Endothelial cell of umbilical vein (primary cell): ENCODE data around the gene CTTNBP2. TPM values are rescaled to one million over a fixed set of nuclear protein-coding genes. Genes with fewer than 3 reads are reported as not detected.

Source experiments
- BruUV-seq: library from RNA; stranded (reverse); fragments of 400-500 nt; replicated peaks from 2 replicates; lab custom pipeline; 2021; lab: Mats Ljungman, UMichigan
- CTCF ChIA-PET: fragments of 300-600, 350-600 bp; sonication (Branson Sonifier 250); formaldehyde crosslinking; loops from one replicate; lab custom pipeline; 2021; ENCODE audit warnings: antibody characterized with exemption, inconsistent platforms; lab: Charles Lee
- POLR2A ChIA-PET: fragments of 300-600, 350-600 bp; sonication (Branson Sonifier 250); formaldehyde crosslinking; loops from one replicate; lab custom pipeline; 2021; ENCODE audit warnings: antibody characterized with exemption, inconsistent platforms; lab: Charles Lee
- DNase-seq: peaks from one replicate; pipeline ENCODE4 v3.0.0-alpha.2; 2011; ENCODE audit warnings: low read depth, low spot score
- FAIRE-seq: peaks from 2 replicates; lab custom pipeline; 2011; peaks lifted over from hg19 to GRCh38; lab: Jason Lieb, UNC
- H2AFZ ChIP-seq: 2 replicates; pipeline ENCODE4 v1.6.0; 2012; ENCODE audit warnings: low read depth, low read length, control low read depth, inconsistent platforms
- H3K27ac ChIP-seq: 2 replicates; pipeline ENCODE4 v1.5.1; 2011; ENCODE audit warnings: low read depth, mild to moderate bottlenecking, control low read depth, low read length, moderate library complexity; ENCODE audit not compliant: insufficient read depth
- H3K27me3 ChIP-seq, 2 experiments: 2 replicates each; pipeline versions ENCODE4 v1.6.0 to v1.6.1; 2011; ENCODE audit warnings: low read length in 2 of 2, mixed read lengths in 1 of 2; ENCODE audit not compliant: control insufficient read depth in 2 of 2, insufficient read depth in 2 of 2
- H3K36me3 ChIP-seq, 2 experiments: 2 replicates in 1 of 2; 3 replicates in 1 of 2; pipeline ENCODE4 v1.5.1; 2011; ENCODE audit warnings: low read length in 2 of 2, mild to moderate bottlenecking in 1 of 2, moderate library complexity in 1 of 2; ENCODE audit not compliant: control insufficient read depth in 2 of 2, insufficient read depth in 2 of 2; ENCODE audit errors: extremely low read depth in 1 of 2
- H3K4me1 ChIP-seq: 3 replicates; pipeline ENCODE4 v1.5.1; 2011; ENCODE audit warnings: mild to moderate bottlenecking, low read length; ENCODE audit not compliant: control insufficient read depth, insufficient read depth; ENCODE audit errors: extremely low read depth
- H3K4me2 ChIP-seq: 2 replicates; pipeline ENCODE4 v1.6.1; 2011; ENCODE audit warnings: low read length, control low read depth, mixed read lengths; ENCODE audit not compliant: insufficient read depth
- H3K4me3 ChIP-seq, 3 experiments: fragments of 200-600 bp in 1 of 3; sonication (generic), shearing (Covaris generic) in 1 of 3; replicated peaks in 1 of 3; 2 replicates each; pipeline ENCODE4 v1.5.1; 2011 to 2016; ENCODE audit warnings: control low read depth in 3 of 3, low read length in 3 of 3, mild to moderate bottlenecking in 2 of 3, inconsistent platforms in 1 of 3, low read depth in 1 of 3, moderate library complexity in 1 of 3; ENCODE audit not compliant: insufficient read depth in 1 of 3
- H3K79me2 ChIP-seq: 2 replicates; pipeline ENCODE4 v1.6.0; 2012; ENCODE audit warnings: low read length, inconsistent platforms; ENCODE audit not compliant: control insufficient read depth, insufficient read depth
- H3K9ac ChIP-seq: replicated peaks from 2 replicates; pipeline ENCODE3; 2011; ENCODE audit warnings: low read length, control low read depth; ENCODE audit not compliant: insufficient read depth; ENCODE audit errors: extremely low read depth
- H3K9me1 ChIP-seq: replicated peaks from 3 replicates; pipeline ENCODE4 v1.6.0; 2011; ENCODE audit warnings: mild to moderate bottlenecking, low read length; ENCODE audit not compliant: control insufficient read depth, insufficient read depth; ENCODE audit errors: extremely low read depth
- H3K9me3 ChIP-seq: replicated peaks from 2 replicates; pipeline ENCODE4 v1.5.1; 2012; ENCODE audit warnings: low read length, inconsistent platforms; ENCODE audit not compliant: control insufficient read depth, insufficient read depth
- H4K20me1 ChIP-seq: replicated peaks from 2 replicates; pipeline ENCODE3; 2011; ENCODE audit warnings: mild to moderate bottlenecking, low read length; ENCODE audit not compliant: control insufficient read depth, insufficient read depth; ENCODE audit errors: extremely low read depth
- CTCF ChIP-seq, 2 donors: IDR thresholded peaks; 1 replicate in 1 of 2; 2 replicates in 1 of 2; pipeline ENCODE4 v1.5.1; 2011; ENCODE audit warnings: low read length in 2 of 2, mild to moderate bottlenecking in 2 of 2, moderate library complexity in 2 of 2, control low read depth in 1 of 2, inconsistent platforms in 1 of 2, low read depth in 1 of 2; ENCODE audit not compliant: insufficient read depth in 1 of 2; ENCODE audit errors: extremely low read depth in 1 of 2
- EZH2 ChIP-seq: IDR thresholded peaks from 2 replicates; pipeline ENCODE4 v1.6.1; 2012; ENCODE audit warnings: borderline replicate concordance, low read depth, mild to moderate bottlenecking, moderate library complexity, low read length, inconsistent platforms; ENCODE audit not compliant: severe bottlenecking
- FOS ChIP-seq: IDR thresholded peaks from 2 replicates; pipeline ENCODE4 v1.6.1; 2011; ENCODE audit warnings: mild to moderate bottlenecking, low read length, moderate library complexity, borderline replicate concordance; ENCODE audit not compliant: insufficient read depth
- GATA2 ChIP-seq: IDR thresholded peaks from 2 replicates; pipeline ENCODE4 v1.7.0; 2011; ENCODE audit warnings: low read depth, mild to moderate bottlenecking, moderate library complexity, mixed read lengths, low read length; ENCODE audit not compliant: insufficient read length, insufficient read depth
- JUN ChIP-seq: IDR thresholded peaks from 2 replicates; pipeline ENCODE4 v1.6.1; 2011; ENCODE audit warnings: borderline replicate concordance, low read depth; ENCODE audit not compliant: insufficient read length, insufficient read depth
- MYC ChIP-seq: IDR thresholded peaks from one replicate; pipeline ENCODE4 v1.6.1; 2011; ENCODE audit warnings: mild to moderate bottlenecking, low read depth, low read length
- POLR2A ChIP-seq: IDR thresholded peaks from 2 replicates; pipeline ENCODE4 v1.6.1; 2012; ENCODE audit warnings: low read depth, mild to moderate bottlenecking, control low read depth, low read length
- POLR2AphosphoS5 ChIP-seq: IDR thresholded peaks from 2 replicates; pipeline ENCODE4 v1.6.1; 2012; ENCODE audit warnings: low read depth, mild to moderate bottlenecking, control low read depth, low read length, moderate library complexity; ENCODE audit not compliant: insufficient read depth
- dilution Hi-C: fragments of 300-500 bp; cut with MboI; formaldehyde crosslinking; loops from one replicate; pipeline ENCODE4 v1.15.0; 2019; ENCODE audit warnings: low sequenced_read_pairs; ENCODE audit not compliant: extremely low pct_ligation_motif_present
- intact Hi-C: fragments of 100-400 bp; cut with micrococcal nuclease; formaldehyde crosslinking; loops from one replicate; pipeline ENCODE4 v1.10.0; 2022
- polyA plus RNA-seq, 4 experiments: library from polyadenylated mRNA; depleted of rRNA in 3 of 4; stranded (reverse) in 3 of 4; unstranded in 1 of 4; fragments of >200 nt; gene quantifications; 2 replicates each; pipeline versions ENCODE4 v1.2.1 to v1.2.3, GENCODE V29; 2011 to 2012; ENCODE audit warnings: missing spikeins in 1 of 4
- total RNA-seq: library from RNA; stranded (reverse); gene quantifications from 2 replicates; pipeline ENCODE4 v1.2.3, GENCODE V29; 2021
- TF ChIP-seq, protein P1 (sequence below): IDR thresholded peaks from 2 replicates; pipeline ENCODE4 v1.6.1; 2011; ENCODE audit not compliant: insufficient read depth, insufficient read length

The CTTNBP2 gene
- total and polyA plus RNA-seq, 2 donors (not counting 3 experiments of a cell fraction or from before 2014, with no cell fraction given), result 0.08 to 0.35 TPM

GRCh38 chr7:117800841-117801240 lies 72.4 kb downstream of the CTTNBP2 start:
- no TSS peak for BruUV-seq

DNA sequence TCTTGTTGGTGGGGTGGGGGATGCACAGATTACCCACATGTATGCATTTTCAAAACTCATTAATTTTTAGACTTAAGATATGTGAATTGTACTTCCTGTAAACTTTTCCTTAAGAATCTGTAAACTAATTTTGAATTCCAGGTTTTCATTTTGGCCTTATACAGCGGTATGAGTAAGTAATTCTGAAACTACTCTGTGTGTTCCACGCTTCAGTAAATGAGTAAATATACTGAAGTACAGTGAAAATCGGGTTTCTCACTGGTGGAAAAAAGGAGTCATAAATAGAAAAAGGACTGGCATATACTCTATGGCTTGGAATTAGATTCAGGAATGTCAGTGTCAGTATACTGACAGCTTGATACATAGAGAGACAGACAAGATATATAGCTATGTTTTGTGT lies 72.8 kb downstream of the CTTNBP2 start:
- Histone ChIP-seq H3K79me2 (no peaks in the 10 kb centered on the region), H2AFZ (no peak overlapping the region), H3K4me2 (no peak overlapping the region), H3K9ac (no peak overlapping the region), H3K36me3 (no peaks in the 10 kb centered on the region), H3K9me1 (no peaks in the 10 kb centered on the region), H3K9me3 (no peaks in the 10 kb centered on the region), H3K4me3 (no peak overlapping the region), H3K27ac (no peak overlapping the region), H3K4me1 (no peaks in the 10 kb centered on the region), H4K20me1 (no peaks in the 10 kb centered on the region), H3K27me3 (no peaks in the 10 kb centered on the region)
- no peak for TF ChIP-seq GATA2
- no peak for TF ChIP-seq POLR2AphosphoS5
- TF ChIP-seq CTCF (IDR thresholded peaks at IDR 0.05; ENCODE audit: extremely low read depth in 1 of 2, insufficient read depth in 1 of 2, low read depth in 1 of 2, low read length in 2 of 2), result no peak
- TF ChIP-seq POLR2A, result no peak
- TF ChIP-seq EZH2, result no peak
- TF ChIP-seq FOS, result no peak
- TF ChIP-seq MYC, result no peak
- TF ChIP-seq, protein P1, sequence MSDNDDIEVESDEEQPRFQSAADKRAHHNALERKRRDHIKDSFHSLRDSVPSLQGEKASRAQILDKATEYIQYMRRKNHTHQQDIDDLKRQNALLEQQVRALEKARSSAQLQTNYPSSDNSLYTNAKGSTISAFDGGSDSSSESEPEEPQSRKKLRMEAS, result no peak
- no peak for TF ChIP-seq JUN
- intact Hi-C loops, result no loop called here
- dilution Hi-C loops, result no loop called here
- FAIRE-seq, result no peak
- no peak for DNase-seq
- ChIA-PET CTCF (no interaction called here), POLR2A (no interaction called here)
- BruUV-seq, result no TSS peak

More at GRCh38 chr7:117800841-117801240, 72.4 kb downstream of the CTTNBP2 start:
- H3K9me3 ChIP-seq, result no peaks in the 10 kb centered on the region
- TF ChIP-seq CTCF (IDR thresholded peaks at IDR 0.05; ENCODE audit: extremely low read depth in 1 of 2, insufficient read depth in 1 of 2, low read depth in 1 of 2, low read length in 2 of 2) (no peak), POLR2A (no peak)
- no peak overlapping the region for H3K4me3 ChIP-seq
- no peak overlapping the region for H3K4me2 ChIP-seq
- no peaks in the 10 kb centered on the region for H3K79me2 ChIP-seq
- FAIRE-seq, result no peak
- H3K27ac ChIP-seq, result no peak overlapping the region
- no peaks in the 10 kb centered on the region for H3K36me3 ChIP-seq
- intact Hi-C loops, result no loop called here
- H2AFZ ChIP-seq, result no peak overlapping the region
- CTCF ChIA-PET, result no interaction called here
- no peak for DNase-seq
- no peaks in the 10 kb centered on the region for H3K27me3 ChIP-seq
- no peaks in the 10 kb centered on the region for H4K20me1 ChIP-seq
- H3K9me1 ChIP-seq, result no peaks in the 10 kb centered on the region
- H3K4me1 ChIP-seq, result no peaks in the 10 kb centered on the region
- dilution Hi-C loops, result no loop called here
- no peak overlapping the region for H3K9ac ChIP-seq
- POLR2A ChIA-PET, result no interaction called here
